Uterus (tissue), 2 donors: Measurements from ENCODE around the gene PELI2.

Source experiments
- POLR2A ChIP-seq, 2 donors: fragments of 450-650 bp; IDR thresholded peaks; one replicate each; pipeline ENCODE4 v1.6.1; 2016; ENCODE audit warnings: antibody characterized with exemption in 2 of 2, mild to moderate bottlenecking in 1 of 2, moderate library complexity in 1 of 2
- TF ChIP-seq, protein P1 (sequence below), 4 experiments: fragments of 200-600 bp in 2 of 4; fragments of 450-650 bp in 2 of 4; sonication (generic) in 2 of 4; IDR thresholded peaks; one replicate each; pipeline ENCODE4 v1.5.1; 2016 to 2019; ENCODE audit warnings: antibody characterized with exemption in 4 of 4, mild to moderate bottlenecking in 2 of 4, moderate library complexity in 1 of 4

DNA sequence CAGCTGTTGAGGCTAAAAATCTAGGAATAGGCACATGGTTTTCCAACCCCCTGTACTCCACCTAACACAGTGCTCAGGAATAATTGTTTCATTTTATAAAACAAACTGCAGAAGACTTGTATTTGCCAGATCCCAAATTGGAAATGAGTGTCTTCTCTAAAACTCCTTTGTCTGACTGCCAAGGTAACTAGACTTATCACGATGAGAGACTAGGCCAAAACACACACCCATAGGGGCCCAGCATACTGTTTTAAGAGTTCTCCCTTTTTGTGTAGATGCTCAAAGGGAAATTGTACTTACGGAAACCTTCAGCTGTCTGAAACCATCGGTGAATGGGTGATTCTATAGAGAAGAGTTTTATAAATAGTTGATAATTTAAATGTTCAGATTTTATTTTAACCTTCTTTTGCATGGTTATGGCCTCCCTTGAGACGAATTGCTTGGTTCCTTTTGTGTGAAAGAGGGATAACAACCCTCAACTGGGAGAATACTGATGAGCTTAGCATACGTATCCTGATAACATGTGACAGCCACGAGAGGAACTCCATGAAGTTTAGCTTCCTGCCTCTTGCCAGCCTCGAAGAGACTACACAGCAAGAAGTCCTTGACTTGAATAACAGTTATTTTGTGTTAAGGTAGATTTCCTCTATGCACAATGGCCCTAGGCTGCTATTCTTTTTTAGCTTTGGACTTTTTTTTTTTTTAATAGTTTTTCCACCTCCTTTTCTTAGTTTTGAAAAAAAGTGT, 103.3 kb downstream of the PELI2 start:
- TF ChIP-seq, protein P1, sequence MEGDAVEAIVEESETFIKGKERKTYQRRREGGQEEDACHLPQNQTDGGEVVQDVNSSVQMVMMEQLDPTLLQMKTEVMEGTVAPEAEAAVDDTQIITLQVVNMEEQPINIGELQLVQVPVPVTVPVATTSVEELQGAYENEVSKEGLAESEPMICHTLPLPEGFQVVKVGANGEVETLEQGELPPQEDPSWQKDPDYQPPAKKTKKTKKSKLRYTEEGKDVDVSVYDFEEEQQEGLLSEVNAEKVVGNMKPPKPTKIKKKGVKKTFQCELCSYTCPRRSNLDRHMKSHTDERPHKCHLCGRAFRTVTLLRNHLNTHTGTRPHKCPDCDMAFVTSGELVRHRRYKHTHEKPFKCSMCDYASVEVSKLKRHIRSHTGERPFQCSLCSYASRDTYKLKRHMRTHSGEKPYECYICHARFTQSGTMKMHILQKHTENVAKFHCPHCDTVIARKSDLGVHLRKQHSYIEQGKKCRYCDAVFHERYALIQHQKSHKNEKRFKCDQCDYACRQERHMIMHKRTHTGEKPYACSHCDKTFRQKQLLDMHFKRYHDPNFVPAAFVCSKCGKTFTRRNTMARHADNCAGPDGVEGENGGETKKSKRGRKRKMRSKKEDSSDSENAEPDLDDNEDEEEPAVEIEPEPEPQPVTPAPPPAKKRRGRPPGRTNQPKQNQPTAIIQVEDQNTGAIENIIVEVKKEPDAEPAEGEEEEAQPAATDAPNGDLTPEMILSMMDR (IDR thresholded peaks at IDR 0.05) = no peak
- no peak for TF ChIP-seq POLR2A (IDR thresholded peaks at IDR 0.05)
